ENCODE results near the gene PRPF8. TPM values are rescaled to one million over a fixed set of nuclear protein-coding genes. Genes with fewer than 3 reads are reported as not detected.

PRPF8 gene
- total and polyA plus RNA-seq, 2 experiments from 2014 or later, result 178 to 246 TPM

- TF ChIP-seq REST (IDR thresholded peaks at IDR 0.05; ENCODE audit: unreplicated experiment) (no peak), EZH2phosphoT487 (IDR thresholded peaks at IDR 0.05; ENCODE audit: unreplicated experiment) (no peak), POLR2AphosphoS5 (IDR thresholded peaks at IDR 0.05; ENCODE audit: low read depth) (no peak), STAT1 (IDR thresholded peaks at IDR 0.05; ENCODE audit: unreplicated experiment) (no peak)
Measured at GRCh38 chr17:1683459-1683858, 1.2 kb downstream of the PRPF8 start (continued).

GRCh38 chr17:1676401-1676800 is 8.3 kb downstream of the PRPF8 start:
- Histone ChIP-seq H3K4me1 (ENCODE audit: insufficient read depth) (no peaks in the 10 kb centered on the region), H3K4me2 (no peak overlapping the region), H2AFZ (no peak overlapping the region), H3K36me3 (ENCODE audit: insufficient read depth) (peaks cover 94% of the 10 kb centered on the region), H3K27ac (ENCODE audit: low read depth) (no peak overlapping the region), H3F3A (replicated peaks; ENCODE audit: low read depth) (peaks cover 9% of the 10 kb centered on the region; the same call in 1 of the 2 replicates), H4K20me1 (replicated peaks; ENCODE audit: insufficient read depth) (peaks cover 45% of the 10 kb centered on the region), H3K4me3 (no peak overlapping the region), H3K9me2 (ENCODE audit: insufficient read depth) (no peaks in the 10 kb centered on the region), H3K79me2 (replicated peaks; ENCODE audit: insufficient read depth) (0 out of 2 replicates have a peak, but pooled peaks cover 7% of the 10 kb centered on the region), H3K27me3 (ENCODE audit: insufficient read depth) (no peaks in the 10 kb centered on the region)
- no peak overlapping the region for H3K4me3 Mint-ChIP-seq
- TF ChIP-seq EZH2phosphoT487 (IDR thresholded peaks at IDR 0.05; ENCODE audit: unreplicated experiment) (no peak), CREB1 (CRISPR knock-in tag; IDR thresholded peaks at IDR 0.05; ENCODE audit: low read depth) (no peak), CTCF (conservative IDR thresholded peaks at IDR 0.05; ENCODE audit: low read depth in 2 of 2) (no peak), NANOG (IDR thresholded peaks at IDR 0.05; ENCODE audit: borderline replicate concordance) (no peak), EZH2 (IDR thresholded peaks at IDR 0.05; ENCODE audit: low read depth, unreplicated experiment) (no peak), ZNF331 (CRISPR knock-in tag; IDR thresholded peaks at IDR 0.05; ENCODE audit: low read depth) (no peak), ETS1 (IDR thresholded peaks at IDR 0.05) (no peak)
- H3K4me1 Mint-ChIP-seq, result no peaks in the 10 kb centered on the region
- H3K27ac Mint-ChIP-seq, result no peak overlapping the region
- peaks cover 96% of the 10 kb centered on the region for H3K36me3 Mint-ChIP-seq (ENCODE audit: low read depth)
- DNase-seq (ENCODE audit: low spot score) (no peak), ATAC-seq (no peak)
- no peaks in the 10 kb centered on the region for H3K9me3 Mint-ChIP-seq
- peaks cover 3% of the 10 kb centered on the region for H3K27me3 Mint-ChIP-seq (ENCODE audit: insufficient read depth, low read depth, poor library complexity)
